Nephron progenitor cell (in vitro differentiated cells): ENCODE measurements around the gene NAA11.

Experiments
- DNase-seq: peaks from one replicate; pipeline ENCODE4 v3.0.0; 2021
- H3K27ac Mint-ChIP-seq: 2 replicates; pipeline ENCODE4 v1.8.0; 2021; ENCODE audit warnings: mild to moderate bottlenecking, moderate library complexity, mixed read lengths
- H3K27me3 Mint-ChIP-seq: 2 replicates; pipeline ENCODE4 v1.8.0; 2021; ENCODE audit warnings: mild to moderate bottlenecking, low read depth, mixed read lengths; ENCODE audit not compliant: poor library complexity
- H3K36me3 Mint-ChIP-seq: 2 replicates; pipeline ENCODE4 v1.8.0; 2021; ENCODE audit warnings: low read depth, mixed read lengths
- H3K4me1 Mint-ChIP-seq: 2 replicates; pipeline ENCODE4 v1.8.0; 2021; ENCODE audit warnings: mixed read lengths
- H3K4me3 Mint-ChIP-seq: 2 replicates; pipeline ENCODE4 v1.8.0; 2021; ENCODE audit warnings: mild to moderate bottlenecking, moderate library complexity, mixed read lengths
- H3K9me3 Mint-ChIP-seq: 2 replicates; pipeline ENCODE4 v1.8.0; 2021; ENCODE audit warnings: mild to moderate bottlenecking, moderate library complexity, mixed read lengths
- TF ChIP-seq, protein P1 (sequence below): fragments of 200-600 bp; sonication (generic); IDR thresholded peaks from 2 replicates; pipeline ENCODE4 v1.5.0; 2021; ENCODE audit warnings: antibody characterized with exemption

The NAA11 gene

DNA sequence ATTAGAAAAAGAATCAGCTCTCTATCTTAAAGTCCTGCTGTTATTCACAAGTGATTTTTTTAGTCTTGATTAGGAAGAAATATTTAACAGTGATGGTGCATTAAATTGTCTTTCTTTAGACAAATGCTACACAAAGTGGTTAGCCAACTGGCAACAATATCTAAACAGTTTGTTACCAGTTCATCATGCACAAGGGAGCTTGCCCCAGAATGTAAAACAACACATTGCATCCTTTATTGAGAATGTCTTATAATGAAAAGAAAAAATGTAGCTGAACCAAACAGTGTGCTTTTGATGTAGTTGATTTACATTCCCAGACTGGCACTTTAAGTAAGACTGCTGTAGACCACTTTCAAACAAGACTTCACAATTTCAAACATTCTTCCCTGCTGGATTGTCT, 34.1 kb upstream of the NAA11 start:
- H3K9me3 Mint-ChIP-seq: no peaks in the 10 kb centered on the region
- peaks cover 6% of the 10 kb centered on the region for H3K4me1 Mint-ChIP-seq
- no peak for DNase-seq
- no peak overlapping the region for H3K27ac Mint-ChIP-seq
- no peaks in the 10 kb centered on the region for H3K27me3 Mint-ChIP-seq
- TF ChIP-seq, protein P1, sequence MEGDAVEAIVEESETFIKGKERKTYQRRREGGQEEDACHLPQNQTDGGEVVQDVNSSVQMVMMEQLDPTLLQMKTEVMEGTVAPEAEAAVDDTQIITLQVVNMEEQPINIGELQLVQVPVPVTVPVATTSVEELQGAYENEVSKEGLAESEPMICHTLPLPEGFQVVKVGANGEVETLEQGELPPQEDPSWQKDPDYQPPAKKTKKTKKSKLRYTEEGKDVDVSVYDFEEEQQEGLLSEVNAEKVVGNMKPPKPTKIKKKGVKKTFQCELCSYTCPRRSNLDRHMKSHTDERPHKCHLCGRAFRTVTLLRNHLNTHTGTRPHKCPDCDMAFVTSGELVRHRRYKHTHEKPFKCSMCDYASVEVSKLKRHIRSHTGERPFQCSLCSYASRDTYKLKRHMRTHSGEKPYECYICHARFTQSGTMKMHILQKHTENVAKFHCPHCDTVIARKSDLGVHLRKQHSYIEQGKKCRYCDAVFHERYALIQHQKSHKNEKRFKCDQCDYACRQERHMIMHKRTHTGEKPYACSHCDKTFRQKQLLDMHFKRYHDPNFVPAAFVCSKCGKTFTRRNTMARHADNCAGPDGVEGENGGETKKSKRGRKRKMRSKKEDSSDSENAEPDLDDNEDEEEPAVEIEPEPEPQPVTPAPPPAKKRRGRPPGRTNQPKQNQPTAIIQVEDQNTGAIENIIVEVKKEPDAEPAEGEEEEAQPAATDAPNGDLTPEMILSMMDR: no peak
- no peaks in the 10 kb centered on the region for H3K36me3 Mint-ChIP-seq
- no peak overlapping the region for H3K4me3 Mint-ChIP-seq

DNA sequence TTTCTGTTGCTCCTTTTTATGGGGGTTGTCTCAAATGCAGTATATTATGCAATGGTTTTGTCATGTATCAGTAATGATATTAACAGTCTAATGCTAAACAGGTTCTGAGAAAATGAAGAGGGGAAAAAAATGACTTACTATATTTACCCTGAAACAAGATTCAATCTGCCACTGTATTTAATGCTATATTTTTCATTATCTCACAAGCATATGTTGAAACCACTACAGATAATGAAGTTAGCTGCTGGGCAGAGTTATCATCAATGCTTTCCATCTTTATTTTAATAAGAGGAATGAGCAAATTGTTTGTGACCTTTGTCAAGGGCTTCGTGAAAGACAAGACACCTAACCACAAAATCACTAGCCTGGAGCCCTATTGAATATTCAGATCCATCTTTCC, 32.6 kb upstream of the NAA11 start:
- H3K9me3 Mint-ChIP-seq: no peaks in the 10 kb centered on the region
- H3K27me3 Mint-ChIP-seq: no peaks in the 10 kb centered on the region
- TF ChIP-seq, protein P1: no peak
- no peak for DNase-seq
- H3K4me1 Mint-ChIP-seq: peaks cover 6% of the 10 kb centered on the region
- H3K36me3 Mint-ChIP-seq: no peaks in the 10 kb centered on the region
- no peak overlapping the region for H3K27ac Mint-ChIP-seq
- H3K4me3 Mint-ChIP-seq: no peak overlapping the region

DNA sequence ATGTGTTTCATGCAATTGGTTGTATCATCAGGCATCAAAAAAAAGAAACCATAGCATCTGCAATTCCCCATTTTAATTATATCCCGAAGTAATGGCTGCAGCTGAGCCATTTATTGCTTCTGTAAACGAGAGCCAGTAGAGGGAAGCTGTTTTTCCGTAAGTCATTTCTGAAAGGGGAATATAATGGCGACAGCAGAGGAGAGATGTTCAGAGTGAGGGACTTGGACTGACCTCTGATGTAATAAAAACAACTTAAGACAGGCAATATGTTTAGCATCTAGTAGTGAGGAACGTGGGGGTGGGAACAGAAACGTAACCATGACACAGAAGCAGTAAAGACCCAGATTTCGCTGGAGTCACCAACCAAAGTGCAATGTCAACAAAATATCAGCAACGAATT, 31.5 kb upstream of the NAA11 start:
- H3K4me1 Mint-ChIP-seq: peaks cover 6% of the 10 kb centered on the region
- H3K9me3 Mint-ChIP-seq: no peaks in the 10 kb centered on the region
- no peaks in the 10 kb centered on the region for H3K36me3 Mint-ChIP-seq
- no peaks in the 10 kb centered on the region for H3K27me3 Mint-ChIP-seq
- no peak overlapping the region for H3K4me3 Mint-ChIP-seq
- TF ChIP-seq, protein P1: no peak
- H3K27ac Mint-ChIP-seq: no peak overlapping the region
- no peak for DNase-seq

DNA sequence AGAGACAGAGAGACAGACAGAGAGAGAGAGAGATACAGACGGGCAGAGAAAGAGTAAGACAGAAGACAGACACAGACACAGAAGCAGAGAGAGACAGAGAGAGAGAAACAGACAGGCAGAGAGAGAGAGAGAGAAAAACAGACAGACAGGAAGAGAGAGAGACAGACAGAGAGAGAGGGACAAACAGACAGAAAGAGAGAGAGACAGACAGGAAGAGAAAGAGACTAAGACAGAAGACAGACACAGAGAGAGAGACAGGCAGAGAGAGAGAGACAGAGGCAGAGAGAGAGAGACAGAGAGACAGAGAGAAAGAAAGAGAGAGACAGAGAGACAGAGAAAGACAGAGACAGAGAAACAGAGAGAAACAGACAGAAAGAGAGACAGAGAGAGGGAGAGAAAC, 27.2 kb upstream of the NAA11 start:
- Mint-ChIP-seq H3K27ac (no peak overlapping the region), H3K4me3 (no peak overlapping the region), H3K27me3 (no peaks in the 10 kb centered on the region), H3K4me1 (peaks cover 6% of the 10 kb centered on the region), H3K9me3 (peaks cover 13% of the 10 kb centered on the region), H3K36me3 (no peaks in the 10 kb centered on the region)
- DNase-seq: no peak
- TF ChIP-seq, protein P1: no peak

DNA sequence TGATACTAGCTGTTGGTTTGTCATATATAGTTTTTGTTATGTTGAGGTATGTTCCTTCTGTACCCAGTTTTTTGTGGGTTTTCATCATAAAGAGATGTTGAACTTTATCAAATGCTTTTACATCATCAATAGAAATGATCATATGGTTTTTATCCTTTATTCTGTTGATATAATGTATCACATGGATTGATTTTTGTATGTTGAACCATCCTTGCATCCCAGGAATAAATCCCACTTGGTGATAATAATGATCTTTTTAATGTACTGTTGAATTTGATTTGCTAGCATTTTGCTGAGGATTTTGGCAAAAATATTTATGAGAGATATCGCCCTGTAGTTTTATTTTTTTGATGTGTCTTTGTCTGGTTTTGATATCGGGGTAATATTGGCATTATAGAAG, 22.5 kb upstream of the NAA11 start:
- TF ChIP-seq, protein P1: no peak
- Mint-ChIP-seq H3K9me3 (peaks cover 36% of the 10 kb centered on the region), H3K27ac (no peak overlapping the region), H3K27me3 (no peaks in the 10 kb centered on the region), H3K36me3 (no peaks in the 10 kb centered on the region), H3K4me1 (no peaks in the 10 kb centered on the region), H3K4me3 (no peak overlapping the region)
- DNase-seq: no peak

DNA sequence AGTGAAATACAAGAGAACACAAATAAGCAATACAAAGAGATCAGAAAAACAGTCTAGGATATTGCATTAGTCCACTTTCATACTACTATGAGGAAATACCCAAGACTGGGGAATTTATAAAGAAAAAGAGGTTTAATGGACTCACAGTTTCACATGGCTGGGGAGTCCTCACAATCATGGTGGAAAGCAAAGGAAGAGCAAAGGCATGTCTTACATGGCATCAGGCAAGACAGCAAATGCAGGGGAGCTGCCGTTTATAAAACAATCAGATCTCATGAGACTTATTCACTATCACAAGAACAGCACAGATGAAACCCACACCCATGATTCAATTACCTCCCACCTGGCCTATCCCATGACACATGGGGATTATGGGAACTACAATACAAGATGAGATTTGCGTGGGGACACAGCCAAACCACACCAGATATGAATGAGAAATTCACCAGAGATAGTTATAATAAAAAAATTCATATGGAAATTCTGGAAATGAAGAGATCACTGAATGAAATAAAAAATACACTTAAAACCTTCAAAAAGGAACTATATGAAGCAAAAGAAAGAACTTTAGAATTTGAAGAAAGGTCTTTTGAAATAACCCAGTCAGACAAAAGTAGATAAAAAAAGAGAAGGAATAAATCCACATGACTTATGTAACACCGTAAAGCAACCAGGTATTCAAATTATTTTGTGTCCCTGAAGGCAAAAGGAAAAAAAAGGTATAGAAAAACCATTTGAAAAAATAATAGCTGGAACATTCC, 16.2 kb upstream of the NAA11 start:
- H3K36me3 Mint-ChIP-seq: no peaks in the 10 kb centered on the region
- TF ChIP-seq, protein P1: no peak

More for the DNA sequence above, 16.2 kb upstream of the NAA11 start:
- Mint-ChIP-seq H3K9me3 (peaks cover 41% of the 10 kb centered on the region), H3K27ac (no peak overlapping the region), H3K27me3 (no peaks in the 10 kb centered on the region), H3K4me3 (no peak overlapping the region), H3K4me1 (no peaks in the 10 kb centered on the region)
- no peak for DNase-seq
